Fibroblast of upper back skin (primary cell): ENCODE results near the gene LRCH3.

Experiments used
- DNase-seq: peaks from one replicate; pipeline ENCODE4 v3.0.0-alpha.2; 2013

LRCH3 gene

GRCh38 chr3:197793247-197793646 lies 2.2 kb downstream of the LRCH3 start:
- peak; percentile 16 for DNase-seq

GRCh38 chr3:197794115-197794514 lies 3.1 kb downstream of the LRCH3 start:
- no peak for DNase-seq

- peak; percentile 35 for DNase-seq
These were observed 4.1 kb downstream of the LRCH3 start for GRCh38 chr3:197795200-197795599.

- no peak for DNase-seq
These were observed 5.0 kb downstream of the LRCH3 start for GRCh38 chr3:197796087-197796486.

GRCh38 chr3:197798863-197799262 lies 7.8 kb downstream of the LRCH3 start:
- no peak for DNase-seq

- peak; percentile 19 for DNase-seq
These were observed 9.3 kb downstream of the LRCH3 start for GRCh38 chr3:197800379-197800778.

GRCh38 chr3:197801891-197802778 lies 11.1 kb downstream of the LRCH3 start:
- DNase-seq, result peak; percentile 28

- DNase-seq, result no peak
These were observed 11.9 kb downstream of the LRCH3 start for GRCh38 chr3:197802779-197803459.

GRCh38 chr3:197804511-197804910 lies 13.5 kb downstream of the LRCH3 start:
- DNase-seq, result no peak

- DNase-seq, result peak; percentile 58
These were observed 17.0 kb downstream of the LRCH3 start for GRCh38 chr3:197807969-197808587.

GRCh38 chr3:197809356-197810020 lies 18.4 kb downstream of the LRCH3 start:
- DNase-seq, result peak; percentile 85

- DNase-seq, result no peak
These were observed 19.8 kb downstream of the LRCH3 start for GRCh38 chr3:197810901-197811300.

- DNase-seq, result peak; percentile 62
These were observed 20.3 kb downstream of the LRCH3 start for GRCh38 chr3:197811343-197811742.

- DNase-seq, result no peak
These were observed 23.3 kb downstream of the LRCH3 start for GRCh38 chr3:197814372-197814771.

- no peak for DNase-seq
These were observed 29.7 kb downstream of the LRCH3 start for GRCh38 chr3:197820550-197821335.

GRCh38 chr3:197829397-197830045 lies 38.5 kb downstream of the LRCH3 start:
- no peak for DNase-seq

- no peak for DNase-seq
These were observed 39.4 kb downstream of the LRCH3 start for GRCh38 chr3:197830308-197830966.

- DNase-seq, result no peak
These were observed 39.9 kb downstream of the LRCH3 start for GRCh38 chr3:197830967-197831313.

- no peak for DNase-seq
These were observed 43.1 kb downstream of the LRCH3 start for GRCh38 chr3:197833930-197834715.

- no peak for DNase-seq
These were observed 44.5 kb downstream of the LRCH3 start for GRCh38 chr3:197835509-197835908.
